OCI-LY3 (cell line): Measurements from ENCODE around the gene SNRNP25.

Experiments
- CTCF ChIP-seq: fragments of 200-600, 300-600 bp; sonication (generic); IDR thresholded peaks from 2 replicates; pipeline ENCODE4 v1.5.1; 2014; ENCODE audit warnings: antibody characterized with exemption, low read length, low read depth
- EZH2phosphoT487 ChIP-seq: fragments of 200-600 bp; shearing (Covaris generic); IDR thresholded peaks from 2 replicates; pipeline ENCODE4 v1.6.1; 2018; ENCODE audit warnings: antibody characterized with exemption, mixed run types, low read depth

GRCh38 chr16:36336-36984 is 17.2 kb upstream of the SNRNP25 start:
- TF ChIP-seq CTCF (no peak), EZH2phosphoT487 (no peak)
